AG09309 (cell line): Measurements from ENCODE around the gene CCDC63.

ENCODE experiments used
- DNase-seq: peaks from one replicate; pipeline ENCODE4 v3.0.0-alpha.2; 2010; ENCODE audit warnings: low read depth
- H3K4me3 ChIP-seq: 2 replicates; pipeline ENCODE4 v1.5.1; 2011; ENCODE audit warnings: mild to moderate bottlenecking, low read depth, low read length, moderate library complexity; ENCODE audit not compliant: control insufficient read depth
- TF ChIP-seq, protein P1 (sequence below): IDR thresholded peaks from 2 replicates; pipeline ENCODE4 v1.5.1; 2011; ENCODE audit warnings: mild to moderate bottlenecking, low read depth, low read length, inconsistent platforms; ENCODE audit not compliant: insufficient read depth, control insufficient read depth; ENCODE audit errors: missing control alignments

CCDC63 gene

GRCh38 chr12:110821917-110822316 is 24.9 kb upstream of the CCDC63 start:
- DNase-seq, result no peak
- TF ChIP-seq, protein P1, sequence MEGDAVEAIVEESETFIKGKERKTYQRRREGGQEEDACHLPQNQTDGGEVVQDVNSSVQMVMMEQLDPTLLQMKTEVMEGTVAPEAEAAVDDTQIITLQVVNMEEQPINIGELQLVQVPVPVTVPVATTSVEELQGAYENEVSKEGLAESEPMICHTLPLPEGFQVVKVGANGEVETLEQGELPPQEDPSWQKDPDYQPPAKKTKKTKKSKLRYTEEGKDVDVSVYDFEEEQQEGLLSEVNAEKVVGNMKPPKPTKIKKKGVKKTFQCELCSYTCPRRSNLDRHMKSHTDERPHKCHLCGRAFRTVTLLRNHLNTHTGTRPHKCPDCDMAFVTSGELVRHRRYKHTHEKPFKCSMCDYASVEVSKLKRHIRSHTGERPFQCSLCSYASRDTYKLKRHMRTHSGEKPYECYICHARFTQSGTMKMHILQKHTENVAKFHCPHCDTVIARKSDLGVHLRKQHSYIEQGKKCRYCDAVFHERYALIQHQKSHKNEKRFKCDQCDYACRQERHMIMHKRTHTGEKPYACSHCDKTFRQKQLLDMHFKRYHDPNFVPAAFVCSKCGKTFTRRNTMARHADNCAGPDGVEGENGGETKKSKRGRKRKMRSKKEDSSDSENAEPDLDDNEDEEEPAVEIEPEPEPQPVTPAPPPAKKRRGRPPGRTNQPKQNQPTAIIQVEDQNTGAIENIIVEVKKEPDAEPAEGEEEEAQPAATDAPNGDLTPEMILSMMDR, result no peak
- no peak overlapping the region for H3K4me3 ChIP-seq

DNA sequence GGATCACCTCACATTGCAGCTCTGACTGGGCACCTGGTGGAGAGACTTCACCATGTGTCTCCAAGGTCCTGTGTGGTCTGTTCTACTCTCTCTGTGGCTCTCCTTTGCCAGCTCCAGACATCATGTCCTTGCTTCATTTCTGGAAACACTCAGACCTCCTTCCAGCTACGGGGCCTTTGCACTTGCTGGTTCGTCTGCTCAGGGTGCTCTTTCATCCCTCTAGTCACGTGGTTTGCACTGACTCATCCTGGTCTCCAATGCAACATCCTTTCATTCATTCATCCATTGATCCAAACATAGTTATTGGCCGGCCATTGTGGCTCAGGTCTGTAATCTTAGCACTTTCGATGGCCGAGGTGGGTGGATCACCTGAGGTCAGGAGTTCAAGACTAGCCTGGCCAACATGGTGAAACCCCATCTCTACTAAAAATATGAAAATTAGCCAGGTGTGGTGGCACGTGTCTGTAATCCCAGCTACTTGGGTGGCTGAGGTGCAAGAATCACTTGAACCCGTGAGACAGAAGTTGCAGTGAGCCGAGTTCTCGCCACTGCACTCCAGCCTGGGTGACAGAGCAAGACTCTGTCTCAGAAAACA is 23.9 kb upstream of the CCDC63 start:
- TF ChIP-seq, protein P1, result no peak
- no peak overlapping the region for H3K4me3 ChIP-seq
- DNase-seq, result no peak

GRCh38 chr12:110824342-110824741 is 22.4 kb upstream of the CCDC63 start:
- no peak for DNase-seq
- no peak overlapping the region for H3K4me3 ChIP-seq
- TF ChIP-seq, protein P1, result no peak

DNA sequence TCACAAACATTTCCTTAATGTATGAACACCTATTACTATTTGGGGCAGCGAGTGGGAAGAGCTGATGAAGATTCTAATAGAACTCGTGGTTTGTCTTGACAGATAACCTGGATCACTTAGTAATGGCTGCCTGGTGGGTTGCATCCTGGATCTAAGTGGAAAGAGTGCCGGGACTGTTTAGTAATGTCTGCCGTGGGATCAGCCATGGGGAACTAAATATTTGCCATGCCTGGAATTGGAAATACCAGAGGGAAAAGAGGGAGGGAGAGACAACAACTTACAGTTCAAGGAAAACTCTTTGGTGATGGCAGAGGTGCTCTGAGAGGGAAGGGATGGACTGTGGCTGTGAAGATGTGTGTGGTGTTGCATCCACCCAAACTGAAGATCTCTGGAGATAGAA is 21.3 kb upstream of the CCDC63 start:
- DNase-seq, result no peak
- no peak overlapping the region for H3K4me3 ChIP-seq
- TF ChIP-seq, protein P1, result no peak

GRCh38 chr12:110826592-110827200 is 20.1 kb upstream of the CCDC63 start:
- TF ChIP-seq, protein P1, result peak; percentile 84
- peak overlapping the region; percentile 38 for H3K4me3 ChIP-seq
- DNase-seq, result peak; percentile 49

DNA sequence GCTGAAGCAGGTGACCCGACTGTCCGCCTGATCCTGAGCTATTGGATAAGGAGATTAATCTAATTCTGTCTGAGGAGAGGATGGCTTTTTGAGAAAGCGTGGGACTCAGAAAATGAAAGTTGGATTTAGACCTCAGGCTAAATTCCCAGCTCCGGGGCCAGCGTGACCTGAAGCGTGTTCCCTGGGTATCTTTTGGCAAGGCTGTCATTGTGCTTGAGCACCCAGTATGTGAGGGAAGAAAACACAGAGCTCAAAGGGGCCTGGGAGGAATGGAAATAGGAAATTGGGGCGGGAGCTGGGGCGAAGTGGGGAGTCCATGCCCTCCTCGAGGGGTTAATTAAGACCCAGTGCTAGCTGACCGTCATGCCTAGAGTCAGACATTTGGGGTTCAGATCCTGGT is 17.5 kb upstream of the CCDC63 start:
- TF ChIP-seq, protein P1, result no peak
- no peak for DNase-seq
- no peak overlapping the region for H3K4me3 ChIP-seq
